Activated T-cell treated with anti-CD3 and anti-CD28 coated beads, Interleukin-2, amount 50 U/mL, for 48 hours (primary cell): Measurements from ENCODE around the gene CROCC.
A peak's percentile ranks its signal among the peaks of the same experiment; 100 is the strongest.

Experiments
- DNase-seq, 2 experiments: peaks; one replicate each; pipeline ENCODE4 v3.0.0-alpha.2; 2020

CROCC gene

DNA sequence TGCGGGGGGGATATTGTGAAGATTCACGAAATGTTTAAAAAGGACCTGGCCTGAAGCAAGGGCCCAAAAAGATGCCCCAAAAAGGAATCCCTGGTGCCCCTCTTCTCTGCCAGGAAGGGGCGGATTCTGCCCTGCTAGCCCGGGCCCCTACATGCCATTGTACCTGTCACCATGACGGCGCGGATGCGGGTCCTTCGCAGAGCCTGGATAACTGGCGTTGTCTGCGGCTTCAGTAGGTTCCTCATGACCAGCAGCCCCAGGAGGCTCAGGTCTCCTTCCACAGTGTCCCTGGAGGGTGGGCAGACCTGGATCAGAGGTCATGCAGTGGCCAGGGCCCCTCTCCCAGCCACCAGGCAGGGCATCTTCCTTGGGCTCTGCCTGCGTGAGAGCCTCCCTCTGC, 69.8 kb downstream of the CROCC start:
- no peak for DNase-seq

DNA sequence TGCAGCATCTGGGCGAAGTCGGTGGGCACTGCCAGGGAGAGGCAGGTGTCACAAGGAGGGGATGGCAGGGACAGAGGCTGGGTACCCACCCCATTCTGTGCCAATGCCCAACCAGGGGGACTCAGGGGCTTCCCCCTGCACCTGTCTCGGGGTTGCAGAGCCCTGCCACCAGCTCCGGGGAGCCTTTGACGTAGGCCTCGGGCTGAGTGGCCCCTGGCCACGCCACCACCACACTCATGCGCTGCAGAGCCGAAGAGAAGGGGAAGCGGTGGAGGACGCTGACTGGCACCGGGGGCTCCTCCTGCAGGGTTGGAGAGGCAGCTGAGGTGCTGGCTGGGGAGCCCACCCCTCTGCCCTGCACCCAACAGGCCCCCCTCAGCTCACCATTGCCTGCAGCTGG, 70.4 kb downstream of the CROCC start:
- no peak for DNase-seq

DNA sequence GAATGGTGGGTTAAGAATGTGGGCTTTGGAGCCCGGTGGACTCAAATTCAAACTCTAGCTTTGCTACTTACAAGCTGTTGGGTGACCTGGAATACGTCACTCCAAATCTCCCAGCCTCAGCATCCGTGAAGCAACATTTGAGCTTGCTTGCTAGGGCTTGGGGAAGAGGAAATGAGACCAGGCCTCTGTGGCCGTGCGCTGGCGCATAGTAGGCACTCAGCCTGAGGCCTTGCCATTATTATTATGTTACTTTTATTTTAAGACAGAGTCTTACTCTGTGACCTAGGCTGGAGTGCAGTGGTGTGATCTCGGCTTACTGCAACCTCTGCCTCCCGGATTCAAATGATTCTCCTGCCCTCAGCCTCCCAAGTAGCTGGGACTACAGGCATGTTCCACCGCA, 70.9 kb downstream of the CROCC start:
- no peak for DNase-seq

DNA sequence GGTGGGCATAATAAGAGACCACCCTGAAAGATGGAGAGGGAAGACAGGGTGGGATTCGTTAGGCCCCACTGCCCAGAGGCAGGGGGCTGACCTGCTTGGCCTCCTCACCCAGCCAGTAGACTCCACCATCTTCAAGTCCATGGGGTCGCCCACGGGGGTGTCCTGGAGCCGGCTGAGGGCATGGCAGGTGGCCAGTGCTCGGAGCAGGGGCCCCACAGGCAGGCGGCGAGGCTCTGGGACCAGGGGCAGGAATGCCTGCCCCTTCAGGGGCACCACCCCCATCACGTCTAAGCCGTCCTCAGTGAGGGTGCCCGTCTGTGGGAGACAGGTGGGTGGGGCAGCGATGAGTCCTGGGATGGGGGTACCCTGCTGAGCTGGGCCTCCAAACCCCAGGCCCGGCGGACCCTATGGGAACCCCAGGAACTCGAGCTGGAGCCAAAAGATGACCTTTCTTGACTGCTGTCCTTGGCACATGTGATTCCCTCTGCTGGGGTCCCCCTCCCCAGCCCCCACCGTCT, 71.8 kb downstream of the CROCC start:
- no peak for DNase-seq

DNA sequence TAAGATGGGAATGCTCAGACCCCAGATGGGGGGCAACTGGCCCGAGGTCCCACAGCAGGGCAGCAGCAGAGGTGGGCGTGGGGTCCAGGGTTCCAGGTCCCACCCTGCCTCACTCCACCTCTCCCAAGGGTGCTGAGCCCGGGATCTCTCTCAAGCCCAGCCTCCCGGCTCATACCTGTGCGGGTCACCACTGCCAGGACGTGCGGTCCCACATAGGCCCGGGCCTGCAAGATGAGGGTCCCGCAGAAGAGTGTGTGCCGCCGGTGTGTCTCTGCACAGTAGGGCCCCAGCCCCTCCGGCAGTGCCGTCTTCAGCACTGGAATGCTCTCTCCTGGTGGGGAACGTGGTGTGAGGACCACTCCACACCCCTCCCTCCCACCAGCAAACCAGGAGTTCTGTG, 75.1 kb downstream of the CROCC start:
- no peak for DNase-seq

DNA sequence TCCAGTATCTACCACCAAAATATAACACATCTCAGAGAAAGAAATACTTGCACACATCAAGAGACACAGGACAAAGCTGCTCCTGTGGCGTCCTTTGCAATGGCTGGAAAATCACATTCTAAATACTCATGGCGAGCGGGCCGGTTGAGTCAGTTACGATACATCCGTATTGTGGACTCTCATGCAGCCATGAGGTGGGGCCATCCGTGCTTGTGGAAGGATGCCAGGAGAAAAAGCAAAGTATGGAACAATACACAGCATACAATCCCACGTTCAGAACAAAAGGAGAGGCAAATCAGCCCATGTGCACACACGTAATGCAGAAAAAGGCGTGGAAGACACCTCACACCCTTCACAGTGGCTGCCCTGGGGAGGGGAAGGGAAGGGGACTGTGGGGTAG, 76.9 kb downstream of the CROCC start:
- DNase-seq, result no peak

DNA sequence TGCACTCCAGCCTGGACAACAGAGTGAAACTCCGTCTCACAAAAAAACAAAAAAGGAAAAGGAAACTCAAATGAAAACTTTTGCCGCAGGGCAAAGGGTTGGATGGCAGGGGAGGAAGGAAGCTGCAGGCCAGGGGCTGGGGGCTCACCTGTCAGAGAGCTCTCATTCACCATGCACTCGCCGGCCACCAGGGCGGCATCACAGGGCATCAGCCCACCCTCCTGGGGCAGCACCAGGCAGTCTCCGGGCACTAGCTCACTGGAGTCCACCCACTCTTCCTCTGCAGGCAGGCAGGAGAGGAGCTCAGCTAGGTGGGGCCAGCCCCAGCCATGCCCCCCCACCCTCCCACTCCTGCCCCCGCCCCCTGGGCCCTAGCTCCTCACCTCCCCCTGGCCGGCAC, 78.1 kb downstream of the CROCC start:
- DNase-seq, result no peak

DNA sequence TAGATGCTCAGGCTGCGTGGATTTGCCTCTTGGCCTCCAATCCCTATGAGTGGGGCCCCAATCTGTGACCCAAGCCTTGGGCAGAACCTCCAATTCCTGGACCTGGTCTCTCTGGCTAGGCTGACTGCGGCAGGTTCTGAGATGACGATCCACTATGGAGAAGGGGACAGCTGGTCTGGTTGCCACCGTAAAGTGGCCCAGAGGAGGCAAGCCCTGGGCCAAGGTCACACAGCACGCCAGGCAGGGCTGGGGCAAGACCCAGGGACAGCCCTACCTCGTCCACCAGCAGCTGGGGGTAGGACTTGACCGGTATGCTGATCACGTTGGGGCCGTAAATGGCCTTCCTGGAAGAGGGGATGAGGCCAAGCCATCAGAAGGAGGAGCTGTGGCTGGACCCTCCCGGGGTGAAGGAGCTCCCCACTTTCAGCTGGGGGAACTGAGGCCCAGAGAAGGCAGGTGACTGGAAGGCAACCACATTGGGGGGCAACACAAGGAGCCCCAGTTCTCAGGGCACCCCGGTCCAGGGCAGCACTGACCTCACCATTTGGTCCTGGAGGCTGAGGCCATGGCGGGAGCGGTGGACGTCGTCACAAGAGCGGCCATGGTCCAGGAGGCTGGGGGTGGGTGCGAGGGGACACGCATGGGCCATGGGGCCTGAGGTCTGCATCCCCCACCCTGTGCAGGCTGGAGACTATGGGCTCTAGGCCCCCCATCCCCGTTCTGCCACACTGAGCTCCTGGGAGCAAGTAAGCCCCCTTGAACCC, 80.2 kb downstream of the CROCC start:
- DNase-seq, result no peak

DNA sequence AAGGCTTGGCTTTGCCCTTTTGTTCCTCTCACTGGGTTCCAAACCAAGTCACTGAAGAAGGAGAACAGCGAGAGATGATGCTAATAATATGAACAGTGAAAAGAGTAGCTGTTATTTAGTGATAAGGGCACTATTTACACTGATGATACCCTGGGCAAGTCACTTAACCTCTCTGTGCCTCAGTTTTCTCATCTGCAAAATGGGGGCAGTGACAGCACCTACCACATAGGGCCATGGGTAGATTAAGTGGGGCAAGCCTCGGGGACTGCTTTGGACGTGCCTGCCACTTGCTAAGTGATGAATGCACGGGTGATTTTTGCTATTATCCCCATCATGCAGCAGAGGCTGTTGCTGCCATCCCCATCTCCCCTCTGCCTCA, 80.8 kb downstream of the CROCC start:
- no peak for DNase-seq

DNA sequence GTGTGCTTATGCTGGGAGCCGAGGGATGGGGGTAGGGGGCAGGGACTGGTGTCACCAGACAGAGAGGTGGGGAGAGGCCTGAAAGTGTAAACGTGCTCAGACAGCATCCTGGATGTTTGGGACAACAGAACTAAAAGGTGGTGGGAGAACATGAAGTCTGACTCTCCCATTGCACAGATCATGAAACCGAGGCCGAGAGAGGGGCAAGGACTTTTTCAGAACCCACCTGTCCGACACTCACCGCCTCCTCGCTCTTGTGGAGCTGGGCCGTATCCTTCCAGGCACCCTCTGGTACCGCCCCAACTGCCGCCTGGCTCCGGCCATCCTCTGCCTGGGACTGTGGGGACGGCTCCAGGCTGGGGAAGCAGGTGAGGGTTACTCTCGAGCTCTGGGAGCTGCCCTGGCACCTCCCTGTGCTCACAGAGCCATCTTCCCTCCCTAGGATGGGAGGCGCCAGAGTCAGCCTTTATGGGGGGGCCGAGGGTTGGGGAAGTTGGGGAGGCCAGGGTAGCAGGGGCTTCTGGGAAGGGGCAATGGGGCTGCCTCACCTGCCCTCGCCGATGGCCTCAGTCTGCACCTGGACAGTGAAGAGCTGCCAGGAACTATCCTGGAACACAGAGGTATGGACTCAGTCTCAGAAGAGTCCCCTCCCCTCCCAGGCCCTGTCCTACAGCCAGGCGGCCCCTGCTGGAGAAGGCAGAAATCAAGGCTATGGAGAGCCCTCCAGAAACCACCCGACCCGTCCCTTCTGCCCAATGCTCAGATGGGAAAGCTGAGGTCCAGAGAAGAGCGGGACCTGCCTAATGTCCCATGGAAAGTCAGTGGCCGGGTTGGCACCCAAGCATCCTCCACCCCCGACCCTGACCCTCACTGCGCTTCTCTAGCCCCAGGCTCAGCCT, 83.0 kb downstream of the CROCC start:
- no peak for DNase-seq

DNA sequence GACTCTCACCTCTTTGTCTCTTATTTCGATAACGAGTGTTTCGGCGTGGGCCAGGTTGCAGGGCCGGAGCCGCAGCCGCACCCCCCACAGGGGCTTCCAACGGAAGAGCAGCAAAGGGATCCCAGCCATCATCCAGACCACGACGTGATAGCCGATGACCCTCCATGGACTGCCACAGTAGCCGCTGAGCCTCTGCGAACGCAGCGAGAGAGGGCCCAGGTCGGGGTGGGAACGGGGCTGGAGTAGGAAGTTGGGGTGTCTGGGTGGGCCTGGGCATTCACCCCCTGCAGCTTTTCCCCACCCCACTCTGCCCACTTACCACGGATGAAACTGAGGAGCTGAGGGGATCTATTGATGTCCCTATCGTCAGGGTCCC, 83.6 kb downstream of the CROCC start:
- DNase-seq, result no peak

DNA sequence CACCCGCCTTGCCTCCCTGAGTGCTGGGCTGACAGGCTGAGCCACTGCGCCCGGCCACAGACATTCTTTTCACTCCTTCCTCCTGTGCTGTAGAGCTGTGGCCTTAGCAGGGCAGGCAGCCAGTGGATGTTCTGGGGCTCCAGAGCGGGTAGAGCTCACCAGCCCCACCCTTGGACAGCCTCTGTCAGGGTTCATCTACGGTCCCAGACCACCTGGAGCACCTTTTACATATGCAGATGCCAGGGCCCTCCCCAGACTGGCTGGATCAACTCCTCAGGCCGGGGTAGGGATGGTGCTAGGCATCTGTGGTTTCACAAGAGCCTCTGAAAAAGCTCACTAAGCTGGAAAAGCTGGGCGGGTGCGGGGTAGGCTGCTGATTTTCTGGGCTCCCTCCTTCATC, 85.4 kb downstream of the CROCC start:
- DNase-seq, result no peak

DNA sequence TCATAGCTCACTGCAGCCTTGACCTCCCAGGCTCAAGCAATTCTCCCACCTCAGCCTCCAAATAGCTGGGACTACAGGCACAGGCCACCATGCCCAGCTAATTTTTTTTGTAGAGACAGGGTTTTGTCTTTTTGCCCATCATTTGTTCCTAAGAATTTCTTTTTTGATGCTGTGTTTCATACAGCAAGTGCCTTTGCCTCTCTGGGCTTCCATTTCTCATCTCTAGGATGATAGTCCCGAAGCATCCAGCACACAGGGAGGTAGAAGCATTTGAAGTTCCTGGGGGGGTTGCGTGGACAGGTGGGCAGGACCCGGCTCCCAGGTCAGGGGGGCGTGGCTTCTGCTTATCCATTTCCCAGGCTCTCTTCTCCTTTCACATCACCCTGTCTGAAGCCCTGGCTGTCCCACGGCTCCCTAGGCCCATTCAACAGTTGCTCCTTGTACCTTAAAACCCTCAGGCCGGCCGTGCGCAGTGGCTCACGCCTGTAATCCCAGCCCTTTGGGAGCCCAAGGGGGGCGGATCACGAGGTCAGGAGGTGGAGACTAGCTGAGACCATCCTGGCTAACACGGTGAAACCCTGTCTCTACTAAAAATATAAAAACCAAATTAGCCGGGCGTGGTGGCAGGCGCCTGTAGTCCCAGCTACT, 86.6 kb downstream of the CROCC start:
- DNase-seq, result no peak

DNA sequence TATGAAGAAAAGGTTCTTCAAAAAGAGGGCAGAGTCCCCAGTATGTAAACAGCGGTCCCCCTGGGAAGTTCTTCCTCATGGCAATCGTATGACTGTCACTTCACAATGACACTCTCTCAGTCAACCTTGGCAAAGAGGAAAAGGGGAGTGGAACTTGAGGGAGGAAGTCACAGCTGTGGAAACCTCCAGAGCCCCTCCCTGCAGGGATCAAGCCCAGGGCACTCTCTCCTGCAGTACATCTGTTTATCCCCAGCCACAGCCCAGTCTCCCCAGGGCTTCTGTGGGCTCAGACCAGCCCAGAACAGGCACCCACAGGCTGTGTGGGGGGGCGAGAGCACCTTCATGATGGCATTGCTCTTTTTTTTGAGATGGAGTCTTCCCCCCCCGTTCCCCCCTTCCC, 88.0 kb downstream of the CROCC start:
- no peak for DNase-seq

DNA sequence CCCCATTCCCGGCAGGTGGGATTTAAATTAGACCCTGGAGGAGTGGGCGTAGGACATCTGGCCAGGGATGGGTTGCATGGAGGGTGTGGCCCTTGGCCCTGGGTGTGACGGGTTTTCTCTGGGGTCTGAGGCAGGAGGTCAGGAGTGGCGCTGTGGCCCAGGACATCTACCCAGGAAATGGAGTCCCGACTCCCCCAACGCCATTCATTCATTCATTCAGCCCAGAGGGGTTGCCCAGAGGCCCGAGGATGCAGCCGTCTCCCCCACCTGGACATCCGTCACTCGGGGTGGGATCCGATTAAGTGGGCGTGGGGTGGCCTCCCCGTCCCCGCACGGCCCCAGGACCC, 89.3 kb downstream of the CROCC start:
- no peak for DNase-seq

DNA sequence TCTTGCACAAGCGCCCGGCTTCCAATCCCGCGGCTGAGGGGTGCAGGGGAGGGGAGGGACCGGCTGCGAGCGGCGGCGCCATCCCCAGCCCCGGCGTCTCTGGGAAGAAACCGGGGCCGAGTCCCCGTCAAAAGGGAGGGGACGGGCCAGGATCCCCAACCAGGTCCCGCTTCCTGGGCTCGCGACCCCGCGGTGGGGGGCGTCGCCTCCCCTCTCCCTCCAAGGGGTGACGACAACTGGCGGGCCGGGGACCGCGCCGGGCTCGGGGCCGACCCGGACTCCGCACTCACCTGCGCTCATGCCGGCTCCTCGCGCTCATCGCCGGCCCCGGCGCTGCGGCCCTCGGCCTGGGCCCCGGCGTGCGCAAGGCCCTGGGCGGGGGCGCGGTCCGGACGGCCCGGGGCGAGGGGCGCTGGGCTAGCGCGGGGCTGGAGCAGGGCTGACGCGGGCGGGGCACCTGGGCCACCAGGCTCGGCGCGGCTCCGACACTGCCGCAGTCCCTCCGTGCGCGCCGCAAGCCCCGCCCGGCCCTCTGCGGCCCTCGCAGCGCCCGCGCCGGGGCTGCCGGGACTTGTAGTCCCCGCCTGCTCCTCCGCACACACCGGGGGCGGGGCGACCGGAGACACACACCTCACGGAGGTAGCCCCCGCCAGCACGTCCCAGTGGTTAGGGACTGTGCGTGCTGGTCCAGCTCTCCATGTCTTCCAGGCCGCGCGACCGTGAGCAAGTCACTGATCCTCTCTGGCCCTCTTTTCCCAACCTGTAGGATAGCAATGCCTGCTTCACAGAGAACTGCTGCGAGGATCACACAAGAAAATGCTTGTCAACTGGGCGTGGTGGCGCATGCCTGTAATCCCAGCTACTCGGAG, 89.9 kb downstream of the CROCC start, which contains the start of gene ATP13A2:
Gene ATP13A2 (minus strand): TSS at position 490 of the 869 bp plus-strand sequence. CDS start 190 bp downstream, at position 300.
- peak; percentile 85 to 89 for DNase-seq

DNA sequence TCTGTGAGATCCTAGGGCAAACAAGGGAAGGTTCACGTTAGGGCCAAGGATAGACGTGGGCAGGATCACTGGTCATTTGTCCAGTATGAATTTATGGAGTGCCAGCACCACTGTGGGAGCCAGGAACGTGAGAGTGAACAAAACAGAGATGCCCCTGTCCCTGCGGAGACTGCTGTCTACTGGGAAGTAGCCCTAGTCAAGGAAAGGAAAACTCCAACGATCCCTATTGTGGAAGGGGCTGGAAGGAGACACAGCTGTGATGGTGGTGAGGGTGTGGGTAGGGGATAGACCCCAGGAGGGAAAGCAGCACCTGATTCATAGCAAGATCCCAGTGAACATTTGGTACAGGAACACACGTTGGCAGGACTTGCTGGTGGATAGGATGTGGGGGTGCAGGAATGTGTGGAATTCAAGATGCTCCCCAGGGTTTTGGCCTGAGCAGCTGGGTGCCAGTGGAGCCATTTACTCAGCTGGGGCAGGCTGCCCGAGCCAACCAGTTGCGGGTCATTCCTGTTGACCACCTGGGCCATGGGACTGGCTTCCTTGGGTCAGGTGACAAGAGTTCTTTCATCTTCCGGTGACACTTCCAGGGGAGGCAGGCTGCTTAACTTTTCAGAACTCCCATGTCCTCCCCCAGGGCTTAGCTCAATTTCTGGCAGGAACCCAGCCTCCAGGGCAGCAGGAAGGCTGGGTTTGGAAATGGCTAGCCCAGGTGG, 91.2 kb downstream of the CROCC start:
- no peak for DNase-seq

DNA sequence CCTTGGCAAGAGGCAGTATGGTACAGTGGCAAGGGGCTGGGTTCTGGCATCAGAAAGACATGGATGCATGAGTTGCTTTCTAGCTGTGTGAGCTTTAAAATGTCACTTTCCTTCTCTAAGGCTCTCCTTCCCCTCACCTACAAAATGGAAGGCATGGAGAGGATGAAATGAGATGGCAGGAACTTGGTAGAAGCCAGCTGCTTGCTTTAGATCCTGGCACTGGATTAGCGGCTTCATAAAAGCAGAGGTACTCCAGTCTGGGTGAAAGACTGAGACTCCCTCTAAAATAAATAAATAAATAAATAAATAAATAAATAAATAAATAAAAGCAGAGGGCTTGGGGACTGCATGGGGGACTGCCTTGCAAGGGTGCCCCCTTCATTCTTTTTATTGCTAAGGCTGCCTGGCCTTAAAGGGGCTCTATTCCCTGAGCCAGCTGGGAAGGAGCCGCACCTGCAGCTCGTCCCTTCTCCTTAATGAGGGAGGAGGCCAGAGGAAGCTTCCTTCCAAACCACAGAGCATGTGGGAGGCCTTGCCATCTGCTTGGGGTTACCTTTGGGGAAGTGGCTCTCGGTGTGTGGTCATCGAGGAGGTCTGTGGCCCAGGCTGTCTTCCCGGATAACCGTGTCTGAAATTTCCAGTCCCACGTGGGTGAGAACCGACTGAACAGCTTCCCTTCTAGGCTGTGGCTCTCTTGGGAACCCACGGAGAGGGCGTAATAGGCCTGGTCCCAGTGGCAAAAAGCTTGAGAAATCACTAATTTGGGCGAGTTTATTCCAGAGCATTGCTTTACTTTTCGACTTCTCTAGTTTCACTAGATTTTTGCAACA, 92.0 kb downstream of the CROCC start:
- DNase-seq, result no peak

DNA sequence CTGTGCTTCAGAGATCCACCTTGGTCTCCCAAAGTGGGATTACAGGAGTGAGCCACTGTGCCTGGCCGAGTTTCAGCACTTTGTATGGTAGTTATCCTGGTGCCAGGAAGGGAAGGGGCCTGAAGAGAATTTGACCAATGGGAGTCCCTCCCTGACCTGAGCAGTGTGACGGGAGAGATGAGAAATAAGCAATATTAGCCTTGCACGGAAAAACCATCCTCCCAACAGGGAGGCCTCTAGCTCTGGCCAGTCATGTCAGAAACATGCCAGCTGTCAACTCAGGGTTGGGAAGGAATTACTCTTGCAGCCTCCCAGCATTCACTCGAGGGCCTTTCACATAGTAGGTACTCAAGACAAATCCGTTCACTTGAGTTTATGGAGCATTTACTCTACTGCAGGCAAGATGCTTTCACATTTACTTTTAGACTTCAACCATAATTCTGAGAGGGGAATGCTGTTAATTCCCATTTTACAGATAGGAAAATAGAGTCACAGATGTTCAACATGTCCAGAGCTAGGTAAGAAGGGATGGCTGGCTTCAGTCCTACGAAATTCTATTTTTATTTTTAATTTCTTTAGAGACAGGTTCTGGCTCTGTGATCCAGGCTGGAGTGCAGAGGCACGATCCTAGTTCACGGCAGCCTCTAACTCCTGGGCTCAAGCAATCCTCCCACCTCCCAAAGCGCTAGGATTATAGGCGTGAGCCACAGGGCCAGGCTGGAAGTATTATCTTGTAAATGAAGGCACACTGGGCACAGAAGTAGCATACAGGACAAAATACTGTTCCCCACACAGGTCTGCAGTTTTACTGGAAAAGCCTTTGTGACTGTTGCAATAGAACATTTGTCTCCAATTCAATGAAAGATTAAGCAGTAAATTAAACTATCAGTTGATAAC, 93.2 kb downstream of the CROCC start:
- DNase-seq, result no peak

DNA sequence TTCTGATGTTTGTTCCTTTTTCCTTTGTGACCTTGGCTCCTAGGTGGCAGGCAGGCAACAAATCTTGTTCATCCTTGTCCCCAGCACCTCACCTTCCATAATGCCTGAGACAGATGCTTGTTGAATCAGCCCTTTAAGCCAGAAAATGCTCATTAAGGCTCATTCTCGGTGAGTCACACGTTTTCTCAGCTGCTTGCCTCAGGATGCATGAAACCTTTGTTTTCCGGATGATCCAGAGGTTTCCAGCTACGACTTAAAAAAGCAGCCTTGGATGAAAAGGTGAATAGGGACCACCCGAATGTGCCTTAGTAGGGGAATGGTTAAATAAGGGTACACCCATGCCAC, 94.6 kb downstream of the CROCC start:
- no peak for DNase-seq
